Caco-2 (cell line): ENCODE data around the gene FBXO30. TPM values are rescaled to one million over a fixed set of nuclear protein-coding genes. Genes with fewer than 3 reads are reported as not detected.

ENCODE experiments used
- BruUV-seq: library from RNA; stranded (reverse); fragments of 400-500 nt; replicated peaks from 2 replicates; lab custom pipeline; 2021; lab: Mats Ljungman, UMichigan
- CTCF ChIA-PET: fragments of 300-600 bp; sonication (Branson Sonifier 250); formaldehyde crosslinking; loops from one replicate; lab custom pipeline; 2022; ENCODE audit warnings: antibody characterized with exemption; lab: Charles Lee
- POLR2A ChIA-PET: fragments of 300-600 bp; sonication (Branson Sonifier 250); formaldehyde crosslinking; loops from one replicate; lab custom pipeline; 2022; ENCODE audit warnings: antibody characterized with exemption; lab: Charles Lee
- DNase-seq, 2 experiments: peaks; one replicate each; pipeline versions ENCODE4 v3.0.0 to v3.0.0-alpha.2; 2020 to 2022
- H3K27me3 ChIP-seq: replicated peaks from 2 replicates; pipeline ENCODE4 v1.6.0; 2011; ENCODE audit warnings: low read length; ENCODE audit not compliant: control insufficient read depth, insufficient read depth
- H3K36me3 ChIP-seq: 2 replicates; pipeline ENCODE4 v1.5.1; 2011; ENCODE audit warnings: low read length; ENCODE audit not compliant: control insufficient read depth, insufficient read depth
- H3K4me1 ChIP-seq: fragments of 250-450 bp; sonication (Bioruptor Pico); 2 replicates; pipeline ENCODE4 v1.5.1; 2020; ENCODE audit warnings: mild to moderate bottlenecking
- H3K4me3 ChIP-seq: 2 replicates; pipeline ENCODE4 v1.5.1; 2011; ENCODE audit warnings: low read depth, mild to moderate bottlenecking, control low read depth, low read length
- H3K9me3 ChIP-seq: fragments of 250-450 bp; sonication (Bioruptor Pico); 2 replicates; pipeline ENCODE4 v1.5.1; 2020; ENCODE audit warnings: mild to moderate bottlenecking, moderate library complexity
- H3K27ac Mint-ChIP-seq: one replicate; pipeline ENCODE4 v1.8.0; 2022; ENCODE audit warnings: mixed read lengths; ENCODE audit not compliant: unreplicated experiment
- H3K27me3 Mint-ChIP-seq: one replicate; pipeline ENCODE4 v1.8.0; 2022; ENCODE audit warnings: mixed read lengths; ENCODE audit not compliant: insufficient read depth, unreplicated experiment
- H3K36me3 Mint-ChIP-seq: one replicate; pipeline ENCODE4 v1.8.0; 2022; ENCODE audit warnings: mild to moderate bottlenecking, mixed read lengths; ENCODE audit not compliant: insufficient read depth, unreplicated experiment
- H3K4me1 Mint-ChIP-seq: one replicate; pipeline ENCODE4 v1.8.0; 2022; ENCODE audit warnings: low read depth, mixed read lengths; ENCODE audit not compliant: unreplicated experiment
- H3K4me3 Mint-ChIP-seq: one replicate; pipeline ENCODE4 v1.8.0; 2022; ENCODE audit warnings: mild to moderate bottlenecking, moderate library complexity, mixed read lengths; ENCODE audit not compliant: unreplicated experiment
- H3K9me3 Mint-ChIP-seq: one replicate; pipeline ENCODE4 v1.8.0; 2022; ENCODE audit warnings: mixed read lengths; ENCODE audit not compliant: unreplicated experiment
- CTCF ChIP-seq, 2 experiments: fragments of 200-600 bp in 1 of 2; IDR thresholded peaks; 1 replicate in 1 of 2; 2 replicates in 1 of 2; pipeline versions ENCODE4 v1.5.1 to v1.8.0; 2011 to 2022; ENCODE audit warnings: antibody characterized with exemption in 1 of 2, control low read depth in 1 of 2, inconsistent platforms in 1 of 2, low read depth in 1 of 2, low read length in 1 of 2, mild to moderate bottlenecking in 1 of 2, moderate library complexity in 1 of 2; ENCODE audit not compliant: insufficient read depth in 1 of 2, severe bottlenecking in 1 of 2, unreplicated experiment in 1 of 2
- intact Hi-C: fragments of 100-400 bp; cut with micrococcal nuclease; formaldehyde crosslinking; loops from one replicate; pipeline ENCODE4 v1.10.0; 2022; ENCODE audit not compliant: unreplicated experiment
- total RNA-seq: library from RNA; stranded (reverse); gene quantifications from 2 replicates; pipeline ENCODE4 v1.2.3, GENCODE V29; 2022

The FBXO30 gene
- total RNA-seq, 1 experiment from 2014 or later, result 17.1 TPM

DNA sequence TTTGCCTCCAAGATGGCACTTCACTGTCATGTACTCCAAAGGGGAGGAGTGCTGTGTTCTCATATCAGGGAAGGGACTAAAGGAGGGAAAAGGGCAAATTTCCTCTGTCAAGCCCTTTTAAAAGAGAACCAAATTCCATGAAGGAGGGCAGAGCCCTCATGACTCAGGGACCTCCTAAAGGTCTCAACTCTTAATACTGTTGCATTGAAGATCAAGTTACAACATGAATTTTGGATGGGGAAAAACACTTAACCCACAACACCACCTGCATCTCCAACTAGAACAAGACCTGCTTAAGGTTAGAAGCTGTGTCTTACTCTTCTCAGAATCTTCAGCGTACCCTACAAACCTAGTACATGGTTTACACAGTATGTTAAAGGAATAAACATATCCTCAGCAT lies 23.7 kb upstream of the FBXO30 start:
- H3K36me3 ChIP-seq, result no peaks in the 10 kb centered on the region
- H3K4me3 ChIP-seq, result no peak overlapping the region
- ChIA-PET POLR2A (no interaction called here), CTCF (no interaction called here)
- BruUV-seq, result no TSS peak
- Mint-ChIP-seq H3K36me3 (no peaks in the 10 kb centered on the region), H3K27me3 (no peaks in the 10 kb centered on the region), H3K4me3 (no peak overlapping the region), H3K27ac (no peak overlapping the region), H3K9me3 (no peaks in the 10 kb centered on the region), H3K4me1 (peaks cover 6% of the 10 kb centered on the region)
- no peak for TF ChIP-seq CTCF (IDR thresholded peaks at IDR 0.05; ENCODE audit: insufficient read depth in 1 of 2, low read depth in 1 of 2, low read length in 1 of 2, severe bottlenecking in 1 of 2, unreplicated experiment in 1 of 2)
- intact Hi-C loops, result no loop called here
- no peaks in the 10 kb centered on the region for H3K9me3 ChIP-seq
- no peak for DNase-seq
- no peaks in the 10 kb centered on the region for H3K27me3 ChIP-seq
- peaks cover 7% of the 10 kb centered on the region; the same call in 1 of the 2 replicates for H3K4me1 ChIP-seq

GRCh38 chr6:145836772-145837171 lies 22.2 kb upstream of the FBXO30 start:
- Mint-ChIP-seq H3K4me1 (peaks cover 5% of the 10 kb centered on the region), H3K27ac (no peak overlapping the region), H3K27me3 (no peaks in the 10 kb centered on the region), H3K9me3 (no peaks in the 10 kb centered on the region), H3K4me3 (no peak overlapping the region), H3K36me3 (no peaks in the 10 kb centered on the region)
- Histone ChIP-seq H3K4me3 (no peak overlapping the region), H3K36me3 (no peaks in the 10 kb centered on the region), H3K9me3 (no peaks in the 10 kb centered on the region), H3K4me1 (no peaks in the 10 kb centered on the region; the same call in 1 of the 2 replicates), H3K27me3 (no peaks in the 10 kb centered on the region)
- CTCF ChIA-PET, result no interaction called here
- POLR2A ChIA-PET, result interaction anchor here (0.6 kb wide), 1 partner anchor 710 kb away, joined by 9 read pairs; no protein-coding TSS in a partner anchor
- DNase-seq, result no peak
- intact Hi-C loops, result no loop called here
- no TSS peak for BruUV-seq
- no peak for TF ChIP-seq CTCF (IDR thresholded peaks at IDR 0.05; ENCODE audit: insufficient read depth in 1 of 2, low read depth in 1 of 2, low read length in 1 of 2, severe bottlenecking in 1 of 2, unreplicated experiment in 1 of 2)

DNA sequence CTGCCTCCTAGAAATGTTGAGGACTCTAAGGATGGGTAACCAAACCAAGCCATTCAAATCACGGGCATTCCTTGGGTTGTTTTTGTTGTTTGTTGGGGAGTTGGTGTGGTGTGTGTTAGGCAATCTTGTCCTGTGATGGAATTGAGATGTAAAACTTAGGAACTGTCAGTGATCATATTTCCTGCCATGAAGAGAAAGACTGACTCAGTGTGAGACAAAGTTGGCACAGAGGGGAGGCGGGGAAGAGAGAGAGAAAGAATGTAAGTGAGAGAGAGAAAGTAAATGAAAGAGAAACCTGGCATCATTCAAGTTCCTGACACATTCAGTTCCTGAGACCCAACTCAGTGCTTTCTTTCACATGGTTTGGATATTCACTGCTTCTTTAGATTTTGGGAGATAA lies 21.6 kb upstream of the FBXO30 start:
- Histone ChIP-seq H3K36me3 (no peaks in the 10 kb centered on the region), H3K4me3 (no peak overlapping the region), H3K27me3 (no peaks in the 10 kb centered on the region), H3K9me3 (no peaks in the 10 kb centered on the region), H3K4me1 (no peaks in the 10 kb centered on the region; the same call in 1 of the 2 replicates)
- no peaks in the 10 kb centered on the region for H3K27me3 Mint-ChIP-seq
- no peaks in the 10 kb centered on the region for H3K9me3 Mint-ChIP-seq
- H3K4me1 Mint-ChIP-seq, result peaks cover 7% of the 10 kb centered on the region
- no peaks in the 10 kb centered on the region for H3K36me3 Mint-ChIP-seq
- no peak for TF ChIP-seq CTCF (IDR thresholded peaks at IDR 0.05; ENCODE audit: insufficient read depth in 1 of 2, low read depth in 1 of 2, low read length in 1 of 2, severe bottlenecking in 1 of 2, unreplicated experiment in 1 of 2)
- ChIA-PET POLR2A (no interaction called here), CTCF (no interaction called here)
- DNase-seq, result no peak
- no peak overlapping the region for H3K27ac Mint-ChIP-seq
- BruUV-seq, result no TSS peak
- intact Hi-C loops, result no loop called here
- no peak overlapping the region for H3K4me3 Mint-ChIP-seq
